Measurements from ENCODE around the gene ATXN10. TPM values are rescaled to one million over a fixed set of nuclear protein-coding genes. Genes with fewer than 3 reads are reported as not detected.

Gene ATXN10
- total and polyA plus RNA-seq, 2 donors (not counting 1 experiment from before 2014, with no cell fraction given) = 52.3 to 95.5 TPM

GRCh38 chr22:45670981-45671782, 452 bp upstream of the ATXN10 start:
- Histone ChIP-seq H3K36me3 (replicated peaks in 1 of 2; ENCODE audit: control extremely low read depth in 1 of 2, control insufficient read depth in 1 of 2, extremely low read depth in 1 of 2, insufficient read depth in 2 of 2, low read length in 1 of 2) (no peaks in the 10 kb centered on the region), H2AFZ (ENCODE audit: insufficient read depth, low read depth, low read length, poor library complexity, severe bottlenecking) (peak overlapping the region; percentile 90), H3K9ac (ENCODE audit: low read length) (peak overlapping the region; percentile 81), H3K4me3 (ENCODE audit: control extremely low read depth in 1 of 5, extremely low read depth in 1 of 5, insufficient read depth in 1 of 5, low read depth in 2 of 5, low read length in 4 of 5) (peak overlapping the region in 4 of 5 experiments; percentile 62 to 83 (median 75)), H3K27me3 (replicated peaks in 1 of 4; ENCODE audit: control extremely low read depth in 1 of 4, control insufficient read depth in 3 of 4, insufficient read depth in 4 of 4, low read length in 3 of 4) (no peaks in the 10 kb centered on the region), H3K4me1 (ENCODE audit: control insufficient read depth in 2 of 2, insufficient read depth in 2 of 2, low read length in 2 of 2) (peaks cover 17 to 19% of the 10 kb centered on the region in 2 donors), H3K79me2 (ENCODE audit: control insufficient read depth, insufficient read depth, low read length) (peaks cover 50% of the 10 kb centered on the region), H3K4me2 (replicated peaks; ENCODE audit: low read depth, low read length, poor library complexity, severe bottlenecking) (peak overlapping the region; percentile 87), H3K27ac (ENCODE audit: low read length in 2 of 2) (peak overlapping the region; percentile 46 to 72), H4K20me1 (ENCODE audit: control insufficient read depth, insufficient read depth, low read length, poor library complexity, severe bottlenecking) (peaks cover 13% of the 10 kb centered on the region), H3K9me3 (ENCODE audit: control extremely low read depth in 1 of 3, control insufficient read depth in 2 of 3, insufficient read depth in 1 of 3, low read length in 2 of 3) (no peaks in the 10 kb centered on the region)
- intact Hi-C loops (cut with micrococcal nuclease) = loop anchor here (2.0 kb wide), 1 partner anchor 14 kb away; no protein-coding TSS in a partner anchor
- peak; percentile 31 for DNase-seq
- no peaks in the 10 kb centered on the region for H3K9me3 Mint-ChIP-seq (ENCODE audit: insufficient read depth)
- peaks cover 27% of the 10 kb centered on the region for H3K4me1 Mint-ChIP-seq
- ChIA-PET POLR2A (interaction anchor here (0.7 kb wide), 1 partner anchor 86 kb away, joined by 3 read pairs; no protein-coding TSS in a partner anchor), CTCF (interaction anchor here (1.2 kb wide), 1 partner anchor 11 kb away, joined by 4 read pairs; no protein-coding TSS in a partner anchor)
- no peak for TF ChIP-seq CTCF (IDR thresholded peaks at IDR 0.05)
- TF ChIP-seq EZH2 (IDR thresholded peaks at IDR 0.05; ENCODE audit: borderline replicate concordance, insufficient read depth, low read depth, low read length, poor library complexity, severe bottlenecking) = no peak
- H3K27ac Mint-ChIP-seq = peak overlapping the region; percentile 92
- H3K27me3 Mint-ChIP-seq = no peaks in the 10 kb centered on the region
- H3K4me3 Mint-ChIP-seq = peak overlapping the region; percentile 93
- 7% methylated on average over 28 of the region's 32 CpGs for WGBS (ENCODE audit: insufficient coverage)
- ATAC-seq (ENCODE audit: low read depth) = no peak
